GM12878 (cell line): ENCODE data around the gene CASTOR1. TPM values are rescaled to one million over a fixed set of nuclear protein-coding genes. Genes with fewer than 3 reads are reported as not detected.

Experiments used
- ATAC-seq: fragments of 200-7000 bp; cut with Tn5 transposase; 3 replicates; pipeline ENCODE4 v1.9.1; 2020; ENCODE audit warnings: mild to moderate bottlenecking, moderate library complexity
- BruUV-seq: library from RNA; stranded (reverse); fragments of 400-500 nt; replicated peaks from 2 replicates; lab custom pipeline; 2021; lab: Mats Ljungman, UMichigan
- CTCF ChIA-PET: fragments of 300-600 bp; sonication (Branson Sonifier 250); formaldehyde crosslinking; extraction: SDS; loops from one replicate; lab custom pipeline; 2021; ENCODE audit warnings: inconsistent platforms; lab: Yijun Ruan, JAX
- POLR2A ChIA-PET: fragments of 350-600 bp; formaldehyde crosslinking; extraction: SDS; loops from one replicate; lab custom pipeline; 2021; ENCODE audit warnings: inconsistent platforms; lab: Charles Lee
- RAD21 ChIA-PET: fragments of 300-600 bp; sonication (Branson Sonifier 250); formaldehyde crosslinking; loops from one replicate; lab custom pipeline; 2023; ENCODE audit warnings: antibody characterized with exemption; ENCODE audit not compliant: unreplicated experiment; lab: Charles Lee
- SMC1A ChIA-PET: fragments of 300-600 bp; sonication (Branson Sonifier 250); formaldehyde crosslinking; loops from one replicate; lab custom pipeline; 2023; ENCODE audit not compliant: unreplicated experiment, uncharacterized antibody; lab: Charles Lee
- DNase-seq: peaks from one replicate; pipeline ENCODE4 v3.0.0-alpha.2; 2011; ENCODE audit warnings: low read depth, low spot score
- FAIRE-seq: peaks from 3 replicates; lab custom pipeline; 2011; peaks lifted over from hg19 to GRCh38; lab: Jason Lieb, UNC
- H2AFZ ChIP-seq: 2 replicates; pipeline ENCODE4 v1.6.0; 2011; ENCODE audit warnings: low read depth, low read length, control low read depth; ENCODE audit not compliant: control insufficient read depth
- H3K27ac ChIP-seq: 2 replicates; pipeline ENCODE4 v1.5.1; 2011; ENCODE audit warnings: control low read depth; ENCODE audit not compliant: control insufficient read depth, insufficient read depth
- H3K27me3 ChIP-seq, 2 experiments: replicated peaks in 1 of 2; 2 replicates each; pipeline versions ENCODE4 v1.6.0 to v1.6.1; 2011; ENCODE audit warnings: low read length in 1 of 2; ENCODE audit not compliant: control insufficient read depth in 2 of 2, insufficient read depth in 2 of 2
- H3K36me3 ChIP-seq, 2 experiments: 2 replicates each; pipeline ENCODE4 v1.5.1; 2011; ENCODE audit warnings: low read length in 1 of 2; ENCODE audit not compliant: control insufficient read depth in 2 of 2, insufficient read depth in 2 of 2
- H3K4me1 ChIP-seq: 2 replicates; pipeline ENCODE4 v1.6.1; 2011; ENCODE audit warnings: mild to moderate bottlenecking, low read length, moderate library complexity, mixed read lengths; ENCODE audit not compliant: control insufficient read depth, insufficient read depth
- H3K4me2 ChIP-seq: 2 replicates; pipeline ENCODE4 v1.6.0; 2011; ENCODE audit warnings: control low read depth; ENCODE audit not compliant: control insufficient read depth, insufficient read depth
- H3K4me3 ChIP-seq: fragments of 200-600 bp; sonication (generic); 2 replicates; pipeline ENCODE4 v1.5.1; 2016
- H3K79me2 ChIP-seq: 2 replicates; pipeline ENCODE4 v1.6.0; 2011; ENCODE audit warnings: low read length; ENCODE audit not compliant: control insufficient read depth, insufficient read depth
- H3K9ac ChIP-seq: 2 replicates; pipeline ENCODE4 v1.8.0; 2011; ENCODE audit warnings: low read length, control low read depth, mixed read lengths; ENCODE audit not compliant: control insufficient read depth, insufficient read depth
- H3K9me3 ChIP-seq: replicated peaks from 3 replicates; pipeline ENCODE4 v1.5.1; 2011; ENCODE audit warnings: mild to moderate bottlenecking, low read length; ENCODE audit not compliant: control insufficient read depth, insufficient read depth
- H4K20me1 ChIP-seq: 2 replicates; pipeline ENCODE4 v1.6.0; 2011; ENCODE audit not compliant: control insufficient read depth, insufficient read depth
- BCL11A ChIP-seq: IDR thresholded peaks from 2 replicates; pipeline ENCODE4 v1.6.1; 2011; ENCODE audit warnings: low read depth, low read length
- CBX5 ChIP-seq: sonication (generic); IDR thresholded peaks from 2 replicates; pipeline ENCODE4 v1.6.1; 2016; ENCODE audit warnings: low read depth, moderate library complexity, mild to moderate bottlenecking, inconsistent platforms
- EED ChIP-seq: sonication (generic); IDR thresholded peaks from 2 replicates; pipeline ENCODE4 v1.6.1; 2016; ENCODE audit warnings: antibody characterized with exemption, low read depth
- EGR1 ChIP-seq, 2 experiments: IDR thresholded peaks; 1 replicate in 1 of 2; 2 replicates in 1 of 2; pipeline ENCODE4 v1.6.1; 2011 to 2012; ENCODE audit warnings: low read depth in 2 of 2, low read length in 2 of 2, borderline replicate concordance in 1 of 2, mild to moderate bottlenecking in 1 of 2, moderate library complexity in 1 of 2
- ELK1 ChIP-seq: IDR thresholded peaks from 2 replicates; pipeline ENCODE4 v1.6.1; 2012; ENCODE audit warnings: low read depth, low read length, improper control_type of control experiment
- IKZF1 ChIP-seq: fragments of 450-650 bp; conservative IDR thresholded peaks from 2 replicates; pipeline ENCODE4 v1.6.1; 2017; ENCODE audit warnings: antibody characterized with exemption, mild to moderate bottlenecking
- KAT2A ChIP-seq: conservative IDR thresholded peaks from 2 replicates; pipeline ENCODE4 v1.6.1; 2011; ENCODE audit warnings: low read depth, low read length; ENCODE audit not compliant: control insufficient read depth
- MEF2A ChIP-seq: IDR thresholded peaks from 2 replicates; pipeline ENCODE4 v1.6.1; 2011; ENCODE audit warnings: low read depth, mild to moderate bottlenecking, low read length, moderate library complexity; ENCODE audit not compliant: insufficient read depth
- MTA2 ChIP-seq: fragments of 450-650 bp; IDR thresholded peaks from 2 replicates; pipeline ENCODE4 v1.6.1; 2016; ENCODE audit warnings: low read depth, mild to moderate bottlenecking, moderate library complexity
- MXI1 ChIP-seq: fragments of 150-350 bp; IDR thresholded peaks from 2 replicates; pipeline ENCODE4 v1.6.1; 2011; ENCODE audit warnings: low read depth, mild to moderate bottlenecking, inconsistent platforms, low read length, improper control_type of control experiment
- NBN ChIP-seq: fragments of 450-650 bp; IDR thresholded peaks from 2 replicates; pipeline ENCODE4 v1.6.1; 2016
- RB1 ChIP-seq: fragments of 450-650 bp; formaldehyde crosslinking; IDR thresholded peaks from 2 replicates; pipeline ENCODE4 v1.6.1; 2017; ENCODE audit warnings: mild to moderate bottlenecking, borderline replicate concordance
- SREBF1 ChIP-seq: IDR thresholded peaks from 2 replicates; pipeline ENCODE4 v1.6.1; 2012; ENCODE audit warnings: mild to moderate bottlenecking, low read length
- STAT1 ChIP-seq: fragments of 450-650 bp; conservative IDR thresholded peaks from 2 replicates; pipeline ENCODE4 v1.6.1; 2014; ENCODE audit warnings: antibody characterized with exemption, mild to moderate bottlenecking
- TBL1XR1 ChIP-seq: IDR thresholded peaks from 2 replicates; pipeline ENCODE4 v1.6.1; 2012; ENCODE audit warnings: low read depth, low read length, improper control_type of control experiment
- WRNIP1 ChIP-seq: IDR thresholded peaks from 2 replicates; pipeline ENCODE4 v1.6.1; 2011; ENCODE audit warnings: low read depth, low read length, improper control_type of control experiment, borderline replicate concordance
- ZBTB33 ChIP-seq: fragments of 450-650 bp; IDR thresholded peaks from 2 replicates; pipeline ENCODE4 v1.6.1; 2017; ENCODE audit warnings: mild to moderate bottlenecking
- ZBTB4 ChIP-seq: fragments of 450-650 bp; formaldehyde crosslinking; IDR thresholded peaks from 2 replicates; pipeline ENCODE4 v1.4.0; 2022; ENCODE audit warnings: mild to moderate bottlenecking, moderate library complexity
- WGBS: methylation state at CpG from one replicate; pipeline ENCODE4 v1.1.6; 2016; ENCODE audit warnings: low lambda C conversion rate; ENCODE audit not compliant: insufficient replicate concordance, insufficient coverage; ENCODE audit errors: missing lambda C conversion rate; 5-methylcytosine and 5-hydroxymethylcytosine counted together
- in situ Hi-C: fragments of 300-500 bp; cut with MboI; formaldehyde crosslinking; loops from 9 replicates; pipeline ENCODE4 v1.14.3; 2018; ENCODE audit warnings: mixed read lengths
- intact Hi-C: fragments of 100-400 bp; cut with micrococcal nuclease; formaldehyde crosslinking; loops from one replicate; pipeline ENCODE4 v1.14.2; 2022; ENCODE audit not compliant: unreplicated experiment
- polyA plus RNA-seq, 11 experiments: library from polyadenylated mRNA; depleted of rRNA in 4 of 11; unstranded in 6 of 11; stranded (reverse) in 5 of 11; fragments of >200 nt; fragmentation: Nextera tagmentation in 4 of 11; fragmentation: Illumina TruSeq in 1 of 11; extraction: Ambion mirVana in 4 of 11; extraction: Trizol in 1 of 11; gene quantifications; 1 replicate in 1 of 11; 2 replicates in 10 of 11; pipeline versions ENCODE4 v1.2.1 to v1.2.3, GENCODE V29; 2011 to 2016; ENCODE audit warnings: inconsistent platforms in 2 of 11, missing spikeins in 2 of 11, low read depth in 1 of 11
- total RNA-seq, 4 experiments: library from RNA; depleted of rRNA in 3 of 4; stranded (reverse); fragments of >200 nt in 3 of 4; fragmentation: Illumina TruSeq in 1 of 4; extraction: Trizol in 1 of 4; gene quantifications; 2 replicates each; pipeline versions ENCODE4 v1.2.1 to v1.2.3, GENCODE V29; 2013 to 2021

The CASTOR1 gene
- total and polyA plus RNA-seq, 10 of the 15 experiments (the other 5 are each of a cell fraction or from before 2014, with no cell fraction given): 0.31 to 9.1 (median 3.3) TPM

- ATAC-seq (peak; percentile 5; the same call in 1 of the 3 replicates), FAIRE-seq (no peak), DNase-seq (no peak)
- CTCF ChIA-PET: interaction anchor here (0.5 to 18.4 kb wide), 5 partner anchors 12 to 110 kb away, joined by 3 to 177 read pairs (median 3); partner anchors contain the start of gene CASTOR1
- SMC1A ChIA-PET: interaction anchor here (1.6 to 9.7 kb wide), 4 partner anchors 11 to 22 kb away, joined by 3 to 84 read pairs (median 6); partner anchors contain the start of gene CASTOR1
- Histone ChIP-seq H4K20me1 (no peaks in the 10 kb centered on the region), H3K9me3 (no peaks in the 10 kb centered on the region), H3K27ac (peak overlapping the region; percentile 29), H3K4me3 (no peak overlapping the region), H3K36me3 (peaks cover 28 to 34% of the 10 kb centered on the region in 2 experiments; a peak in 3 of 4 replicates), H3K4me2 (peak overlapping the region; percentile 33; the same call in 1 of the 2 replicates), H3K79me2 (peaks cover 31% of the 10 kb centered on the region), H2AFZ (no peak overlapping the region), H3K4me1 (peaks cover 52% of the 10 kb centered on the region), H3K27me3 (no peaks in the 10 kb centered on the region), H3K9ac (no peak overlapping the region)
- POLR2A ChIA-PET: interaction anchor here (1.2 to 16.1 kb wide), 4 partner anchors 12 to 54 kb away, joined by 4 to 198 read pairs (median 11); partner anchors contain the start of genes CCDC157, SF3A1 and TBC1D10A
- in situ Hi-C loops (no loop called here), intact Hi-C loops (no loop called here)
- 36% methylated on average over 9 of the region's 9 CpGs for WGBS
- no TSS peak for BruUV-seq
- RAD21 ChIA-PET: interaction anchor here (1.3 to 1.4 kb wide), 2 partner anchors 10 to 14 kb away, joined by 4 to 5 read pairs; no protein-coding TSS in a partner anchor
- TF ChIP-seq MTA2 (no peak), STAT1 (no peak), SREBF1 (no peak), ZBTB33 (no peak), IKZF1 (peak; percentile 27; the same call in 1 of the 2 replicates), EGR1 (IDR thresholded peaks at IDR 0.05; ENCODE audit: borderline replicate concordance in 1 of 2, low read depth in 2 of 2, low read length in 2 of 2) (no peak), ELK1 (no peak), ZBTB4 (CRISPR knock-in tag) (no peak), CBX5 (no peak), WRNIP1 (no peak), EED (peak; percentile 59; the same call in 1 of the 2 replicates), MXI1 (no peak), BCL11A (no peak), KAT2A (no peak), NBN (no peak), TBL1XR1 (no peak), MEF2A (no peak), RB1 (no peak)
Observed at GRCh38 chr22:30301995-30302809, 12.9 kb upstream of the CASTOR1 start.
